K562 (cell line): ENCODE data around the gene ALS2.

ENCODE experiments used
- CHCHD3 ChIP-seq: fragments of 250-450 bp; sonication (Bioruptor Pico); IDR thresholded peaks from 2 replicates; pipeline ENCODE4 v2.1.2; 2022; ENCODE audit warnings: mild to moderate bottlenecking
- HNRNPH1 ChIP-seq: fragments of 200-400 bp; formaldehyde crosslinking; optimal IDR thresholded peaks from 2 replicates; pipeline ENCODE3; 2017; ENCODE audit warnings: low read depth, mild to moderate bottlenecking, low read length, moderate library complexity
- RAD21 ChIP-seq, 2 experiments: fragments of 250-450 bp in 1 of 2; fragments of 450-650 bp in 1 of 2; sonication (Bioruptor Pico) in 1 of 2; formaldehyde crosslinking in 1 of 2; IDR thresholded peaks in 1 of 2; conservative IDR thresholded peaks in 1 of 2; 2 replicates each; pipeline versions ENCODE4 v1.4.0 to v1.8.0; 2020 to 2022; ENCODE audit warnings: mild to moderate bottlenecking in 2 of 2, moderate library complexity in 1 of 2
- RCOR1 ChIP-seq, 2 experiments: IDR thresholded peaks; 2 replicates each; pipeline ENCODE4 v1.6.1; 2012; ENCODE audit warnings: low read depth in 2 of 2, low read length in 2 of 2, borderline replicate concordance in 1 of 2, improper control_type of control experiment in 1 of 2
- SP1 ChIP-seq: sonication (generic); formaldehyde crosslinking; IDR thresholded peaks from 2 replicates; pipeline ENCODE4 v1.8.1; 2022; ENCODE audit warnings: mild to moderate bottlenecking, missing genetic modification reagents
- SRF ChIP-seq, 2 experiments: fragments of 250-450, 450-650 bp in 1 of 2; sonication (Bioruptor Pico) in 1 of 2; sonication (generic) in 1 of 2; formaldehyde crosslinking; IDR thresholded peaks; 2 replicates each; pipeline versions ENCODE4 v1.5.0 to v1.5.1; 2020 to 2022; ENCODE audit warnings: mild to moderate bottlenecking in 1 of 2, missing genetic modification reagents in 1 of 2
- ZNF197 ChIP-seq: fragments of 200-800 bp; sonication (Bioruptor generic); IDR thresholded peaks from 2 replicates; pipeline ENCODE4 v1.6.1; 2016; ENCODE audit warnings: low read depth, missing genetic modification characterization, missing compliant biosample characterization
- TF ChIP-seq, protein P1 (sequence below), 2 experiments: fragments of 450-650 bp; formaldehyde crosslinking in 1 of 2; IDR thresholded peaks; 2 replicates each; pipeline versions ENCODE4 v1.4.0 to v1.6.1; 2014 to 2020; ENCODE audit warnings: mild to moderate bottlenecking in 2 of 2, borderline replicate concordance in 1 of 2, low read depth in 1 of 2
- TF ChIP-seq, protein P2 (sequence below), 3 experiments: IDR thresholded peaks in 2 of 3; conservative IDR thresholded peaks in 1 of 3; 2 replicates each; pipeline ENCODE4 v1.5.1; 2011 to 2012; ENCODE audit warnings: low read length in 3 of 3, mild to moderate bottlenecking in 3 of 3, control low read depth in 2 of 3, improper control_type of control experiment in 1 of 3, inconsistent platforms in 1 of 3, low read depth in 1 of 3, mixed read lengths in 1 of 3, moderate library complexity in 1 of 3; ENCODE audit not compliant: insufficient read depth in 2 of 3
- TF ChIP-seq, protein P3 (sequence below): fragments of 450-650 bp; IDR thresholded peaks from 2 replicates; pipeline ENCODE4 v1.6.1; 2016; ENCODE audit warnings: borderline replicate concordance
- TF ChIP-seq, protein P4 (sequence below): sonication (generic); formaldehyde crosslinking; IDR thresholded peaks from 2 replicates; pipeline ENCODE4 v1.8.0; 2023; ENCODE audit warnings: mild to moderate bottlenecking, missing genetic modification reagents
- TF ChIP-seq, protein P5 (sequence below): fragments of 450-650 bp; formaldehyde crosslinking; IDR thresholded peaks from 2 replicates; pipeline ENCODE4 v1.4.0; 2020; ENCODE audit warnings: mild to moderate bottlenecking, mixed read lengths

DNA sequence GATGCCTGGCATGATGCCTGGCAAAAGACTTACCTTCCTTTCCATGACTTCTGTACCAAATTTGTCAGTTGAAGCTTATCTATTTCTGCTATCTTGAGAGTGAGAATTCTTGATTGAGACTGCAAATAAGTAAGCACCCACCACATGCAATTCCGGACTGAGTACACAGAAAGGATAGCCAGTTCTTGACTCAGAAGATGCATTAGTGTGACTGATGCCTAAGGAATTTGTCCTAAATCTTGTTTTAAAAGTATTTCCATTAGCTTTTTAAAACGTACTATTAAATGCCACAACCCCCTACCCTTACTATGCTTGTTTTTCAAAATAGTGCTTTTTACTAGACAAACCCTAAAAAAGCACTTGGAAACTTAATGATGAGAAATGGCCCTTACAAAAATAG lies 82.8 kb downstream of the ALS2 start:
- TF ChIP-seq, protein P1, sequence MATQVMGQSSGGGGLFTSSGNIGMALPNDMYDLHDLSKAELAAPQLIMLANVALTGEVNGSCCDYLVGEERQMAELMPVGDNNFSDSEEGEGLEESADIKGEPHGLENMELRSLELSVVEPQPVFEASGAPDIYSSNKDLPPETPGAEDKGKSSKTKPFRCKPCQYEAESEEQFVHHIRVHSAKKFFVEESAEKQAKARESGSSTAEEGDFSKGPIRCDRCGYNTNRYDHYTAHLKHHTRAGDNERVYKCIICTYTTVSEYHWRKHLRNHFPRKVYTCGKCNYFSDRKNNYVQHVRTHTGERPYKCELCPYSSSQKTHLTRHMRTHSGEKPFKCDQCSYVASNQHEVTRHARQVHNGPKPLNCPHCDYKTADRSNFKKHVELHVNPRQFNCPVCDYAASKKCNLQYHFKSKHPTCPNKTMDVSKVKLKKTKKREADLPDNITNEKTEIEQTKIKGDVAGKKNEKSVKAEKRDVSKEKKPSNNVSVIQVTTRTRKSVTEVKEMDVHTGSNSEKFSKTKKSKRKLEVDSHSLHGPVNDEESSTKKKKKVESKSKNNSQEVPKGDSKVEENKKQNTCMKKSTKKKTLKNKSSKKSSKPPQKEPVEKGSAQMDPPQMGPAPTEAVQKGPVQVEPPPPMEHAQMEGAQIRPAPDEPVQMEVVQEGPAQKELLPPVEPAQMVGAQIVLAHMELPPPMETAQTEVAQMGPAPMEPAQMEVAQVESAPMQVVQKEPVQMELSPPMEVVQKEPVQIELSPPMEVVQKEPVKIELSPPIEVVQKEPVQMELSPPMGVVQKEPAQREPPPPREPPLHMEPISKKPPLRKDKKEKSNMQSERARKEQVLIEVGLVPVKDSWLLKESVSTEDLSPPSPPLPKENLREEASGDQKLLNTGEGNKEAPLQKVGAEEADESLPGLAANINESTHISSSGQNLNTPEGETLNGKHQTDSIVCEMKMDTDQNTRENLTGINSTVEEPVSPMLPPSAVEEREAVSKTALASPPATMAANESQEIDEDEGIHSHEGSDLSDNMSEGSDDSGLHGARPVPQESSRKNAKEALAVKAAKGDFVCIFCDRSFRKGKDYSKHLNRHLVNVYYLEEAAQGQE (IDR thresholded peaks at IDR 0.05; ENCODE audit: borderline replicate concordance): no peak
- TF ChIP-seq, protein P1 (CRISPR knock-in tag; IDR thresholded peaks at IDR 0.05; ENCODE audit: low read depth): no peak
- TF ChIP-seq SP1 (no peak), RAD21 (CRISPR knock-in tag; conservative IDR thresholded peaks at IDR 0.05 in 1 of 2, IDR thresholded peaks at IDR 0.05 in 1 of 2) (no peak), RCOR1 (IDR thresholded peaks at IDR 0.05; ENCODE audit: borderline replicate concordance in 1 of 2, low read depth in 2 of 2, low read length in 2 of 2) (no peak), CHCHD3 (no peak), HNRNPH1 (no peak), ZNF197 (CRISPR knock-in tag) (no peak), SRF (CRISPR knock-in tag; IDR thresholded peaks at IDR 0.05) (no peak)
- TF ChIP-seq, protein P2, sequence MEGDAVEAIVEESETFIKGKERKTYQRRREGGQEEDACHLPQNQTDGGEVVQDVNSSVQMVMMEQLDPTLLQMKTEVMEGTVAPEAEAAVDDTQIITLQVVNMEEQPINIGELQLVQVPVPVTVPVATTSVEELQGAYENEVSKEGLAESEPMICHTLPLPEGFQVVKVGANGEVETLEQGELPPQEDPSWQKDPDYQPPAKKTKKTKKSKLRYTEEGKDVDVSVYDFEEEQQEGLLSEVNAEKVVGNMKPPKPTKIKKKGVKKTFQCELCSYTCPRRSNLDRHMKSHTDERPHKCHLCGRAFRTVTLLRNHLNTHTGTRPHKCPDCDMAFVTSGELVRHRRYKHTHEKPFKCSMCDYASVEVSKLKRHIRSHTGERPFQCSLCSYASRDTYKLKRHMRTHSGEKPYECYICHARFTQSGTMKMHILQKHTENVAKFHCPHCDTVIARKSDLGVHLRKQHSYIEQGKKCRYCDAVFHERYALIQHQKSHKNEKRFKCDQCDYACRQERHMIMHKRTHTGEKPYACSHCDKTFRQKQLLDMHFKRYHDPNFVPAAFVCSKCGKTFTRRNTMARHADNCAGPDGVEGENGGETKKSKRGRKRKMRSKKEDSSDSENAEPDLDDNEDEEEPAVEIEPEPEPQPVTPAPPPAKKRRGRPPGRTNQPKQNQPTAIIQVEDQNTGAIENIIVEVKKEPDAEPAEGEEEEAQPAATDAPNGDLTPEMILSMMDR (IDR thresholded peaks at IDR 0.05 in 2 of 3, conservative IDR thresholded peaks at IDR 0.05 in 1 of 3; ENCODE audit: insufficient read depth in 2 of 3, low read depth in 1 of 3, low read length in 3 of 3): no peak
- TF ChIP-seq, protein P3, sequence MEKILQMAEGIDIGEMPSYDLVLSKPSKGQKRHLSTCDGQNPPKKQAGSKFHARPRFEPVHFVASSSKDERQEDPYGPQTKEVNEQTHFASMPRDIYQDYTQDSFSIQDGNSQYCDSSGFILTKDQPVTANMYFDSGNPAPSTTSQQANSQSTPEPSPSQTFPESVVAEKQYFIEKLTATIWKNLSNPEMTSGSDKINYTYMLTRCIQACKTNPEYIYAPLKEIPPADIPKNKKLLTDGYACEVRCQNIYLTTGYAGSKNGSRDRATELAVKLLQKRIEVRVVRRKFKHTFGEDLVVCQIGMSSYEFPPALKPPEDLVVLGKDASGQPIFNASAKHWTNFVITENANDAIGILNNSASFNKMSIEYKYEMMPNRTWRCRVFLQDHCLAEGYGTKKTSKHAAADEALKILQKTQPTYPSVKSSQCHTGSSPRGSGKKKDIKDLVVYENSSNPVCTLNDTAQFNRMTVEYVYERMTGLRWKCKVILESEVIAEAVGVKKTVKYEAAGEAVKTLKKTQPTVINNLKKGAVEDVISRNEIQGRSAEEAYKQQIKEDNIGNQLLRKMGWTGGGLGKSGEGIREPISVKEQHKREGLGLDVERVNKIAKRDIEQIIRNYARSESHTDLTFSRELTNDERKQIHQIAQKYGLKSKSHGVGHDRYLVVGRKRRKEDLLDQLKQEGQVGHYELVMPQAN: no peak
- TF ChIP-seq, protein P4, sequence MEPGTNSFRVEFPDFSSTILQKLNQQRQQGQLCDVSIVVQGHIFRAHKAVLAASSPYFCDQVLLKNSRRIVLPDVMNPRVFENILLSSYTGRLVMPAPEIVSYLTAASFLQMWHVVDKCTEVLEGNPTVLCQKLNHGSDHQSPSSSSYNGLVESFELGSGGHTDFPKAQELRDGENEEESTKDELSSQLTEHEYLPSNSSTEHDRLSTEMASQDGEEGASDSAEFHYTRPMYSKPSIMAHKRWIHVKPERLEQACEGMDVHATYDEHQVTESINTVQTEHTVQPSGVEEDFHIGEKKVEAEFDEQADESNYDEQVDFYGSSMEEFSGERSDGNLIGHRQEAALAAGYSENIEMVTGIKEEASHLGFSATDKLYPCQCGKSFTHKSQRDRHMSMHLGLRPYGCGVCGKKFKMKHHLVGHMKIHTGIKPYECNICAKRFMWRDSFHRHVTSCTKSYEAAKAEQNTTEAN: no peak
- TF ChIP-seq, protein P5, sequence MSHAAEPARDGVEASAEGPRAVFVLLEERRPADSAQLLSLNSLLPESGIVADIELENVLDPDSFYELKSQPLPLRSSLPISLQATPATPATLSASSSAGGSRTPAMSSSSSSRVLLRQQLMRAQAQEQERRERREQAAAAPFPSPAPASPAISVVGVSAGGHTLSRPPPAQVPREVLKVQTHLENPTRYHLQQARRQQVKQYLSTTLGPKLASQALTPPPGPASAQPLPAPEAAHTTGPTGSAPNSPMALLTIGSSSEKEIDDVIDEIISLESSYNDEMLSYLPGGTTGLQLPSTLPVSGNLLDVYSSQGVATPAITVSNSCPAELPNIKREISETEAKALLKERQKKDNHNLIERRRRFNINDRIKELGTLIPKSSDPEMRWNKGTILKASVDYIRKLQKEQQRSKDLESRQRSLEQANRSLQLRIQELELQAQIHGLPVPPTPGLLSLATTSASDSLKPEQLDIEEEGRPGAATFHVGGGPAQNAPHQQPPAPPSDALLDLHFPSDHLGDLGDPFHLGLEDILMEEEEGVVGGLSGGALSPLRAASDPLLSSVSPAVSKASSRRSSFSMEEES (CRISPR knock-in tag): no peak
